GM12878 (cell line): ENCODE measurements around the gene SCARB2. TPM values are rescaled to one million over a fixed set of nuclear protein-coding genes. Genes with fewer than 3 reads are reported as not detected.

Experiments used
- ATF3 ChIP-seq: IDR thresholded peaks from 2 replicates; pipeline ENCODE4 v1.6.1; 2011; ENCODE audit warnings: low read depth, mild to moderate bottlenecking, low read length, moderate library complexity, borderline replicate concordance; ENCODE audit errors: extremely low read depth
- BHLHE40 ChIP-seq, 2 experiments: fragments of 450-650 bp in 1 of 2; IDR thresholded peaks; 2 replicates each; pipeline ENCODE4 v1.6.1; 2011 to 2017; ENCODE audit warnings: low read depth in 2 of 2, borderline replicate concordance in 1 of 2, improper control_type of control experiment in 1 of 2, low read length in 1 of 2, mild to moderate bottlenecking in 1 of 2
- CBFB ChIP-seq: IDR thresholded peaks from 2 replicates; pipeline ENCODE4 v1.6.1; 2016; ENCODE audit warnings: antibody characterized with exemption, low read depth
- CREB1 ChIP-seq: IDR thresholded peaks from 2 replicates; pipeline ENCODE4 v1.6.1; 2012; ENCODE audit warnings: low read depth, mild to moderate bottlenecking, inconsistent platforms
- GABPA ChIP-seq: IDR thresholded peaks from 2 replicates; pipeline ENCODE4 v1.6.1; 2014; ENCODE audit warnings: antibody characterized with exemption, low read depth, mild to moderate bottlenecking, inconsistent platforms
- GATAD2B ChIP-seq: fragments of 450-650 bp; conservative IDR thresholded peaks from 2 replicates; pipeline ENCODE4 v1.6.1; 2017; ENCODE audit warnings: low read depth, mild to moderate bottlenecking, moderate library complexity
- HDAC6 ChIP-seq: fragments of 200-600 bp; sonication (generic); IDR thresholded peaks from one replicate; pipeline ENCODE4 v1.8.0; 2017; ENCODE audit warnings: antibody characterized with exemption; ENCODE audit not compliant: unreplicated experiment
- HSF1 ChIP-seq: fragments of 150-350 bp; IDR thresholded peaks from 2 replicates; pipeline ENCODE4 v1.6.1; 2014; ENCODE audit warnings: mild to moderate bottlenecking, low read depth, low read length
- IRF5 ChIP-seq: fragments of 450-650 bp; IDR thresholded peaks from 2 replicates; pipeline ENCODE4 v1.6.1; 2017; ENCODE audit warnings: borderline replicate concordance
- NBN ChIP-seq: fragments of 450-650 bp; IDR thresholded peaks from 2 replicates; pipeline ENCODE4 v1.6.1; 2016
- NR2C1 ChIP-seq: fragments of 450-650 bp; IDR thresholded peaks from 2 replicates; pipeline ENCODE4 v1.6.1; 2017; ENCODE audit warnings: antibody characterized with exemption, mild to moderate bottlenecking, moderate library complexity
- NRF1 ChIP-seq: conservative IDR thresholded peaks from 2 replicates; pipeline ENCODE4 v1.6.1; 2011; ENCODE audit warnings: mild to moderate bottlenecking, low read depth, low read length, improper control_type of control experiment
- PAX5 ChIP-seq: IDR thresholded peaks from 2 replicates; pipeline ENCODE4 v1.6.1; 2011; ENCODE audit warnings: low read depth, low read length, borderline replicate concordance
- PKNOX1 ChIP-seq: fragments of 450-650 bp; IDR thresholded peaks from 2 replicates; pipeline ENCODE4 v1.6.1; 2016; ENCODE audit warnings: mild to moderate bottlenecking
- POU2F2 ChIP-seq: IDR thresholded peaks from 3 replicates; pipeline ENCODE4 v1.6.1; 2011; ENCODE audit warnings: low read depth, mild to moderate bottlenecking, low read length, borderline replicate concordance
- RAD51 ChIP-seq: fragments of 450-650 bp; IDR thresholded peaks from 2 replicates; pipeline ENCODE4 v1.6.1; 2016; ENCODE audit warnings: moderate library complexity, mild to moderate bottlenecking, inconsistent platforms
- SIX5 ChIP-seq: IDR thresholded peaks from 2 replicates; pipeline ENCODE4 v1.6.1; 2011; ENCODE audit warnings: mild to moderate bottlenecking, low read depth, low read length, moderate library complexity; ENCODE audit not compliant: severe bottlenecking
- STAT1 ChIP-seq: fragments of 450-650 bp; conservative IDR thresholded peaks from 2 replicates; pipeline ENCODE4 v1.6.1; 2014; ENCODE audit warnings: antibody characterized with exemption, mild to moderate bottlenecking
- ZBTB40 ChIP-seq: fragments of 450-650 bp; IDR thresholded peaks from 2 replicates; pipeline ENCODE4 v1.6.1; 2016; ENCODE audit warnings: mild to moderate bottlenecking, moderate library complexity, borderline replicate concordance
- ZNF207 ChIP-seq: fragments of 450-650 bp; IDR thresholded peaks from 2 replicates; pipeline ENCODE4 v1.6.1; 2014; ENCODE audit warnings: antibody characterized with exemption, mild to moderate bottlenecking, borderline replicate concordance
- ZNF217 ChIP-seq: fragments of 450-650 bp; IDR thresholded peaks from 2 replicates; pipeline ENCODE4 v1.6.1; 2017; ENCODE audit warnings: antibody characterized with exemption, mild to moderate bottlenecking
- ZSCAN29 ChIP-seq: fragments of 450-650 bp; IDR thresholded peaks from 2 replicates; pipeline ENCODE4 v1.6.1; 2017; ENCODE audit warnings: mild to moderate bottlenecking, moderate library complexity
- polyA plus RNA-seq, 11 experiments: library from polyadenylated mRNA; depleted of rRNA in 4 of 11; unstranded in 6 of 11; stranded (reverse) in 5 of 11; fragments of >200 nt; fragmentation: Nextera tagmentation in 4 of 11; fragmentation: Illumina TruSeq in 1 of 11; extraction: Ambion mirVana in 4 of 11; extraction: Trizol in 1 of 11; gene quantifications; 1 replicate in 1 of 11; 2 replicates in 10 of 11; pipeline versions ENCODE4 v1.2.1 to v1.2.3, GENCODE V29; 2011 to 2016; ENCODE audit warnings: inconsistent platforms in 2 of 11, missing spikeins in 2 of 11, low read depth in 1 of 11
- total RNA-seq, 4 experiments: library from RNA; depleted of rRNA in 3 of 4; stranded (reverse); fragments of >200 nt in 3 of 4; fragmentation: Illumina TruSeq in 1 of 4; extraction: Trizol in 1 of 4; gene quantifications; 2 replicates each; pipeline versions ENCODE4 v1.2.1 to v1.2.3, GENCODE V29; 2013 to 2021

Gene SCARB2
- total and polyA plus RNA-seq, 10 of the 15 experiments (the other 5 are each of a cell fraction or from before 2014, with no cell fraction given), result 2.1 to 11.7 (median 9.5) TPM

GRCh38 chr4:76213415-76214176, at the start of gene SCARB2 (continued):
- TF ChIP-seq HSF1 (no peak), SIX5 (no peak), IRF5 (no peak), ATF3 (no peak), NBN (no peak), CREB1 (0 out of 2 replicates have a peak, but pooled peaks have one; percentile 41), POU2F2 (0 out of 3 replicates have a peak, but pooled peaks have one; percentile 24), HDAC6 (peak; percentile 52), NR2C1 (peak; percentile 22; the same call in 1 of the 2 replicates), NRF1 (0 out of 2 replicates have a peak, but pooled peaks have one; percentile 14), BHLHE40 (IDR thresholded peaks at IDR 0.05; ENCODE audit: borderline replicate concordance in 1 of 2, low read depth in 2 of 2, low read length in 1 of 2) (peak; percentile 57 to 92), PAX5 (peak; percentile 27; the same call in 1 of the 2 replicates), RAD51 (no peak), PKNOX1 (no peak), ZSCAN29 (no peak), ZBTB40 (no peak), GATAD2B (peak; percentile 92), STAT1 (no peak), CBFB (no peak; the same call in 1 of the 2 replicates), ZNF207 (no peak), ZNF217 (peak; percentile 60; the same call in 1 of the 2 replicates), GABPA (no peak)
